Sigmoid colon (tissue), 3 donors: ENCODE results near the gene SAMD14.

Source experiments
- CTCF ChIP-seq, 4 experiments: fragments of 450-650 bp in 3 of 4; fragments of 200-600 bp in 1 of 4; IDR thresholded peaks; one replicate each; pipeline ENCODE4 v1.5.1; 2016 to 2019; ENCODE audit warnings: antibody characterized with exemption in 4 of 4, mild to moderate bottlenecking in 3 of 4, moderate library complexity in 2 of 4
- POLR2A ChIP-seq, 2 donors: fragments of 450-650 bp; IDR thresholded peaks; one replicate each; pipeline ENCODE4 v1.6.1; 2016; ENCODE audit warnings: antibody characterized with exemption in 2 of 2, mild to moderate bottlenecking in 2 of 2, moderate library complexity in 2 of 2

- TF ChIP-seq POLR2A (IDR thresholded peaks at IDR 0.05): no peak
- no peak for TF ChIP-seq CTCF (IDR thresholded peaks at IDR 0.05)
Measured at GRCh38 chr17:50151937-50152547, 22.1 kb upstream of the SAMD14 start.
